ENCODE results near the gene BSG. TPM values are rescaled to one million over a fixed set of nuclear protein-coding genes. Genes with fewer than 3 reads are reported as not detected.

Gene BSG
- total and polyA plus RNA-seq, 2 experiments from 2014 or later = 545 to 1,282 TPM

GRCh38 chr19:542173-542866 lies 30.1 kb upstream of the BSG start:
- H3K27me3 ChIP-seq = no peaks in the 10 kb centered on the region
- no peak for DNase-seq (ENCODE audit: low spot score)
- no peak overlapping the region for H3K27ac ChIP-seq
- no peaks in the 10 kb centered on the region for H3K9me3 ChIP-seq (ENCODE audit: low read depth)
- H2AFZ ChIP-seq = no peak overlapping the region
- peaks cover 13% of the 10 kb centered on the region for H4K20me1 ChIP-seq (ENCODE audit: insufficient read depth, poor library complexity, severe bottlenecking)
- no peaks in the 10 kb centered on the region for H3K36me3 ChIP-seq (replicated peaks; ENCODE audit: insufficient read depth, low read depth)
- H3K4me3 ChIP-seq = no peak overlapping the region
- no peaks in the 10 kb centered on the region for H3K4me1 ChIP-seq (ENCODE audit: insufficient read depth)
- TF ChIP-seq EZH2phosphoT487 (IDR thresholded peaks at IDR 0.05; ENCODE audit: low read depth, severe bottlenecking, unreplicated experiment) (no peak), CTCF (IDR thresholded peaks at IDR 0.05; ENCODE audit: poor library complexity) (no peak), EZH2 (IDR thresholded peaks at IDR 0.05; ENCODE audit: borderline replicate concordance) (no peak)
- H3K9me2 ChIP-seq (replicated peaks; ENCODE audit: insufficient read depth) = no peaks in the 10 kb centered on the region
- H3K4me2 ChIP-seq = no peak overlapping the region
- peaks cover 9% of the 10 kb centered on the region for H3K79me2 ChIP-seq
- 95% methylated on average over 34 of the region's 34 CpGs for WGBS (ENCODE audit: low lambda C conversion rate, missing lambda C conversion rate)

- 87% methylated on average over 30 of the region's 31 CpGs for WGBS (ENCODE audit: low lambda C conversion rate, missing lambda C conversion rate)
- H3K9me3 ChIP-seq (ENCODE audit: low read depth) = no peaks in the 10 kb centered on the region
- no peak within 1 kb of the TSS for H2AFZ ChIP-seq
- no peak for TF ChIP-seq CTCF (IDR thresholded peaks at IDR 0.05; ENCODE audit: poor library complexity)
- TF ChIP-seq EZH2 (IDR thresholded peaks at IDR 0.05; ENCODE audit: borderline replicate concordance) = no peak
- no peak for TF ChIP-seq EZH2phosphoT487 (IDR thresholded peaks at IDR 0.05; ENCODE audit: low read depth, severe bottlenecking, unreplicated experiment)
- H3K9me2 ChIP-seq (replicated peaks; ENCODE audit: insufficient read depth) = no peaks in the 10 kb centered on the region
- no peak within 1 kb of the TSS for H3K4me3 ChIP-seq
- H3K79me2 ChIP-seq = no peaks in the 10 kb centered on the region
- peaks cover 5% of the 10 kb centered on the region for H4K20me1 ChIP-seq (ENCODE audit: insufficient read depth, poor library complexity, severe bottlenecking)
- no peaks in the 10 kb centered on the region for H3K36me3 ChIP-seq (replicated peaks; ENCODE audit: insufficient read depth, low read depth)
- no peak for DNase-seq (ENCODE audit: low spot score)
- H3K27ac ChIP-seq = no peak within 1 kb of the TSS
- H3K4me1 ChIP-seq (ENCODE audit: insufficient read depth) = no peaks in the 10 kb centered on the region
- H3K27me3 ChIP-seq = no peaks in the 10 kb centered on the region
- no peak within 1 kb of the TSS for H3K4me2 ChIP-seq
These were observed 28.3 kb upstream of the BSG start, which contains the start of gene GZMM for GRCh38 chr19:543910-544608. GZMM (plus strand) TSS chr19:544053; CDS start chr19:544072, 19 bp downstream.

GRCh38 chr19:547117-547516 lies 25.3 kb upstream of the BSG start:
- no peaks in the 10 kb centered on the region for H4K20me1 ChIP-seq (ENCODE audit: insufficient read depth, poor library complexity, severe bottlenecking)
- H3K27me3 ChIP-seq = no peaks in the 10 kb centered on the region
- H2AFZ ChIP-seq = no peak overlapping the region
- H3K4me2 ChIP-seq = no peak overlapping the region
- H3K36me3 ChIP-seq (replicated peaks; ENCODE audit: insufficient read depth, low read depth) = no peaks in the 10 kb centered on the region
- H3K79me2 ChIP-seq = no peaks in the 10 kb centered on the region
- no peak overlapping the region for H3K27ac ChIP-seq
- TF ChIP-seq EZH2 (IDR thresholded peaks at IDR 0.05; ENCODE audit: borderline replicate concordance) (no peak), CTCF (IDR thresholded peaks at IDR 0.05; ENCODE audit: poor library complexity) (no peak)
- no peaks in the 10 kb centered on the region for H3K4me1 ChIP-seq (ENCODE audit: insufficient read depth)
- no peaks in the 10 kb centered on the region for H3K9me2 ChIP-seq (replicated peaks; ENCODE audit: insufficient read depth)
- no peak for DNase-seq (ENCODE audit: low spot score)
- no peaks in the 10 kb centered on the region for H3K9me3 ChIP-seq (ENCODE audit: low read depth)
- 94% methylated on average over 12 of the region's 15 CpGs for WGBS (ENCODE audit: low lambda C conversion rate, missing lambda C conversion rate)
- H3K4me3 ChIP-seq = no peak overlapping the region

Data from hepatocyte (in vitro differentiated cells).